Esophagus squamous epithelium (tissue), 5 donors: ENCODE measurements around the gene ANKRD6. TPM values are rescaled to one million over a fixed set of nuclear protein-coding genes. Genes with fewer than 3 reads are reported as not detected.

Experiments used
- DNase-seq: peaks from one replicate; lab custom pipeline; 2025; lab: John Stamatoyannopoulos, UW
- H3K27ac ChIP-seq, 4 donors: fragments of 200-600 bp; sonication (generic); one replicate each; pipeline ENCODE4 v1.5.1; 2016 to 2019; ENCODE audit warnings: mild to moderate bottlenecking in 1 of 4
- H3K27me3 ChIP-seq, 4 donors: fragments of 200-600 bp; sonication (generic); 1 replicate in 3 of 4; 2 replicates in 1 of 4; pipeline versions ENCODE4 v1.5.1 to v1.6.0; 2017 to 2021; ENCODE audit warnings: antibody characterized with exemption in 1 of 4
- H3K36me3 ChIP-seq, 3 donors: fragments of 200-600 bp; sonication (generic); one replicate each; pipeline ENCODE4 v1.5.1; 2016 to 2019
- H3K4me1 ChIP-seq, 3 donors: fragments of 200-600 bp; sonication (generic); one replicate each; pipeline ENCODE4 v1.5.1; 2017 to 2019
- H3K4me3 ChIP-seq, 4 donors: fragments of 200-600 bp; sonication (generic); 1 replicate in 3 of 4; 2 replicates in 1 of 4; pipeline ENCODE4 v1.5.1; 2016 to 2019; ENCODE audit warnings: mild to moderate bottlenecking in 2 of 4, moderate library complexity in 1 of 4
- H3K9me3 ChIP-seq, 3 donors: fragments of 200-600 bp; sonication (generic); one replicate each; pipeline ENCODE4 v1.5.1; 2016 to 2019
- CTCF ChIP-seq, 6 experiments: fragments of 450-650 bp in 4 of 6; fragments of 200-600 bp in 2 of 6; sonication (generic) in 2 of 6; IDR thresholded peaks; one replicate each; pipeline ENCODE4 v1.5.1; 2016 to 2019; ENCODE audit warnings: antibody characterized with exemption in 6 of 6, mild to moderate bottlenecking in 4 of 6, moderate library complexity in 4 of 6
- POLR2A ChIP-seq, 4 donors: fragments of 450-650 bp; IDR thresholded peaks; one replicate each; pipeline ENCODE4 v1.6.1; 2017; ENCODE audit warnings: antibody characterized with exemption in 4 of 4, mild to moderate bottlenecking in 4 of 4, moderate library complexity in 3 of 4
- WGBS, 2 donors: methylation state at CpG; one replicate each; pipeline ENCODE4 v1.1.5; 2018; 5-methylcytosine and 5-hydroxymethylcytosine counted together
- intact Hi-C: fragments of 100-400 bp; cut with DNase I; formaldehyde crosslinking; loops from one replicate; pipeline ENCODE4 v1.15.0; 2022
- total RNA-seq, 4 donors: library from RNA; depleted of rRNA; stranded (reverse); fragments of >200 nt; gene quantifications; one replicate each; pipeline ENCODE4 v1.1.0, GENCODE V29; 2016
- donor health status: DM: yes; HTN: yes; CAD: no.

Gene ANKRD6
- total RNA-seq, 4 donors from 2014 or later = 5.8 to 12.0 (median 7.3) TPM

GRCh38 chr6:89615882-89616281 lies 182.9 kb downstream of the ANKRD6 start:
- TF ChIP-seq CTCF (IDR thresholded peaks at IDR 0.05) = no peak
- WGBS, 2 donors = 89 to 94% methylated on average over 3 to 5 of the region's 5 CpGs
- no peaks in the 10 kb centered on the region for H3K4me1 ChIP-seq

GRCh38 chr6:89616531-89616930 lies 183.6 kb downstream of the ANKRD6 start:
- WGBS, 2 donors = 88 to 100% methylated on average over 3 to 5 of the region's 5 CpGs
- no peaks in the 10 kb centered on the region for H3K9me3 ChIP-seq
- no peak overlapping the region for H3K27ac ChIP-seq

More at GRCh38 chr6:89615882-89616281, 182.9 kb downstream of the ANKRD6 start:
- Histone ChIP-seq H3K27ac (no peak overlapping the region), H3K9me3 (no peaks in the 10 kb centered on the region), H3K4me3 (no peak overlapping the region), H3K36me3 (peaks cover 0 to 27% (median 0%) of the 10 kb centered on the region in 3 donors), H3K27me3 (no peaks in the 10 kb centered on the region)
- no peak for DNase-seq
- intact Hi-C loops = no loop called here

GRCh38 chr6:89618026-89618425 lies 185.1 kb downstream of the ANKRD6 start:
- Histone ChIP-seq H3K27ac (no peak overlapping the region), H3K4me1 (no peaks in the 10 kb centered on the region), H3K9me3 (no peaks in the 10 kb centered on the region), H3K36me3 (peaks cover 0 to 27% (median 4%) of the 10 kb centered on the region in 3 donors), H3K27me3 (no peaks in the 10 kb centered on the region), H3K4me3 (no peak overlapping the region)
- 93 to 100% methylated on average over 2 to 6 of the region's 6 CpGs for WGBS, 2 donors
- TF ChIP-seq CTCF (IDR thresholded peaks at IDR 0.05) = no peak
- TF ChIP-seq POLR2A (IDR thresholded peaks at IDR 0.05) = no peak
- intact Hi-C loops = no loop called here
- DNase-seq = no peak

More at GRCh38 chr6:89616531-89616930, 183.6 kb downstream of the ANKRD6 start:
- Histone ChIP-seq H3K36me3 (peaks cover 0 to 27% (median 0%) of the 10 kb centered on the region in 3 donors), H3K4me3 (no peak overlapping the region), H3K4me1 (no peaks in the 10 kb centered on the region), H3K27me3 (no peaks in the 10 kb centered on the region)
- intact Hi-C loops = no loop called here
- no peak for DNase-seq
- no peak for TF ChIP-seq CTCF (IDR thresholded peaks at IDR 0.05)
- no peak for TF ChIP-seq POLR2A (IDR thresholded peaks at IDR 0.05)

- intact Hi-C loops = no loop called here
- Histone ChIP-seq H3K4me3 (no peak overlapping the region), H3K27ac (no peak overlapping the region), H3K4me1 (no peaks in the 10 kb centered on the region), H3K9me3 (no peaks in the 10 kb centered on the region), H3K27me3 (no peaks in the 10 kb centered on the region), H3K36me3 (peaks cover 0 to 37% (median 4%) of the 10 kb centered on the region in 3 donors)
- 84 to 89% methylated on average over 6 of the region's 6 CpGs for WGBS, 2 donors
- TF ChIP-seq CTCF (IDR thresholded peaks at IDR 0.05) (no peak), POLR2A (IDR thresholded peaks at IDR 0.05) (no peak)
- DNase-seq = no peak
Observed at GRCh38 chr6:89619567-89619966, 186.6 kb downstream of the ANKRD6 start.

GRCh38 chr6:89623749-89624148 lies 190.8 kb downstream of the ANKRD6 start:
- H3K27ac ChIP-seq = no peak overlapping the region
- H3K4me1 ChIP-seq = no peaks in the 10 kb centered on the region
- intact Hi-C loops = no loop called here
- no peaks in the 10 kb centered on the region for H3K27me3 ChIP-seq
- no peak for DNase-seq
- TF ChIP-seq CTCF (IDR thresholded peaks at IDR 0.05) = no peak
- TF ChIP-seq POLR2A (IDR thresholded peaks at IDR 0.05) = no peak
- peaks cover 0 to 51% (median 4%) of the 10 kb centered on the region in 3 donors for H3K36me3 ChIP-seq
- H3K9me3 ChIP-seq = no peaks in the 10 kb centered on the region
- no peak overlapping the region for H3K4me3 ChIP-seq
- 84 to 89% methylated on average over 3 to 6 of the region's 8 CpGs for WGBS, 2 donors
